HG03558 (cell line): Measurements from ENCODE around the gene OR12D1.
"Not testable (repeated sequence)": the region's sequence is repeated elsewhere in the genome, so short reads cannot be mapped to it uniquely, and the experiment has no call there.

Experiments
- ATAC-seq: cut with Tn5 transposase; IDR thresholded peaks from one replicate; pipeline ENCODE4 v1.9.1; 2021; ENCODE audit warnings: moderate number of reproducible peaks; ENCODE audit not compliant: unreplicated experiment; ENCODE audit errors: extremely low read depth

Gene OR12D1

DNA sequence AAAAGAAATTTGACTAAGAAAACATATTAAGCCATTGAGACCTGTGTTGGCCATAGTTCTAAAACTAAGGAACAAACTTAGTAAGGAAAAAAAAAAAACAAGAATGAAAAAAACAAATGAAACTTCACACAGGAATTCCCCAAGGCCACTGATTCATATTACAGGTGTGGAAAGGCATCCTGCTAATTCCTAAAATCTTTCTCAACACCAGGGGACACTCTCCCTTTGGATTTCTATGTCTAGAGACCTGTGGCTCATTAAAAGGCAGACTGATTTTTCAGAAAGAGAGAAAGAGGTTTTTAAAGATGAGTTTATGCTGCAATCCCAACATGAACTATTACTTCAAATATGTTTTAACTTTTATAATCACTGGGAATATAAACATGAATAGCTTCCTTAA, at the start of gene OR12D1:
OR12D1 (plus strand) TSS at position 341 of the 400 bp plus-strand sequence.
- no peak for ATAC-seq

GRCh38 chr6:29368765-29369164, 46.0 kb upstream of the OR12D1 start, which contains the start of gene OR5V1:
OR5V1 (minus strand) TSS chr6:29368865; CDS start chr6:29356195, 12,670 bp downstream.
- no peak for ATAC-seq

DNA sequence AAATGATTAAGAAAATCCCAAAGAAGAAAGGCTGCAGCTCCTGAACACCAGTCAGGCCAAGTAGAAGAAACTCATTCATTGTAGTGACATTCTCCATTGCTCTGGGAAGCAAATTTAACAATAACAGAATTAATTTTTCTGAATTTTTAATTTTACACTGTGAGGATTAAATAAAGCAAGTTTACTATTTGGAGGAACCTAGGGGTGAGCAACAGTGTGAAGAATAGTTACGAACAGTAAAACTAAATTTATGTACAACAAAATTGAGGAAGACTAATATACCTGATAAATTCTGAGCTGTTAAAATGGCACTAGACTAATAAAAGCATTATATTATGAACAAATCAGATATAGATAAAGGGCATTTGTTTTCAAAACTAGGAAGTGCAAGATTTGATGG, 39.5 kb upstream of the OR12D1 start, which contains the start of gene OR12D3:
OR12D3 (minus strand) TSS at position 101 of the 400 bp plus-strand sequence; CDS start at position 97, 4 bp downstream.
- ATAC-seq = no peak

- ATAC-seq = no peak
Observed at GRCh38 chr6:29376003-29376402, 38.7 kb upstream of the OR12D1 start.

GRCh38 chr6:29388533-29388932, 26.2 kb upstream of the OR12D1 start:
- no peak for ATAC-seq

- ATAC-seq = no peak
Observed at GRCh38 chr6:29395331-29395730, 19.4 kb upstream of the OR12D1 start, which contains the start of gene OR12D2. OR12D2 (plus strand) TSS chr6:29395631; CDS start chr6:29396700, 1,069 bp downstream.

GRCh38 chr6:29399525-29399924, 15.2 kb upstream of the OR12D1 start:
- ATAC-seq = no peak

GRCh38 chr6:29403801-29404200, 10.9 kb upstream of the OR12D1 start:
- ATAC-seq = no peak

DNA sequence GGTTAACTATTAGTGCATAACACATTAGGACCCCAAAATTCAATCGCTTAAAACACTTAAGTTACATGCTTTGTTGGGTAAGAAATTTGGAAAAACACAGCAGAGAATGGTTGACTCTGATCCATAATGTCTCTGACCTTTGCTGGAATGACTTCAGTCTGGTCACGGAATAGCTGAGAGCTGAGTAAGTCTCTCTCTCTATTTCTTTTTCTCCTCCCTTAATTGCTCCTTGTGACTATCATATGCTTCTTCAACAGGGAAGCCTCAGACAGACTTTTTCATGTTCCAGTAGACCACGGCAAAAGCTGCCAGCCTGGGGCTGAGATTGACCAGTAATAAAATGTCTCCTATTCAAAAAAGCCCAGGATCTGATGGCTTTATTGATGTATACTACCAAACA, 4.8 kb downstream of the OR12D1 start:
- no peak for ATAC-seq

DNA sequence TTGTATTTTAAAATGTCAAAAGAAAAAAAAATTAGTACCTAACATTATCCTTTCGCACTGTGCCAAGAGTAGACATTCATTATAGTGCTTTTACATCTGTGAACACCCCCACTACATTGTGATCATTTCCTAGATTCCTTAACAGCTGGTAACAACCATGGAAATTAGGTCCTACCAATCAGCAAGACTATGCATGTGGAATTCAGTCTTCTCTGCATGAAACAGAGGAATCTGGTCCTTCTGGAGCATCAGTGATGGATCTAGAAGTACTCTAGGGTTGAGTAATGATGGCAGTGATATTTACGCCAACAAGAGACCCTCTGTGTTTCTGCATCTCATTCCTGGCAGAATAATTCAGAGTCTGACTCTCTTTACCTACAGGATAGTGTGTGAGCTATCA, 9.4 kb downstream of the OR12D1 start:
- no peak for ATAC-seq

DNA sequence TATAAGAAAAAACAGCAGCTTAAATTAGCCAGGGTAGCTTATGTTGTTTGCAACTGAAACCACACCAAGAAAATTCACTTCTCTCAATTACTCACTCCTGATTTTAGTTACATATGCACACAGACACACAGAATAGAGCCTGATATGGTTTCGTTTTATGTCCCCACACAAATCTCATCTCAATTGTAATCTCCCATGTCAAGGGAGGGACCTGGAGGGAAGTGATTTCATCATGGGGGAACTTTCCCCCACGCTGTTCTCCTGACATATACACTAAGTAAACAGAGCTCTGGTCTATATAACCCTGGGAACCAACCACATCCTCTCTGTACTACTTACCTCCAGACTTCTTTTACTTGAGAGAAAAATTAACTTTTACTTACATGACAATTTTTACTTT, 9.8 kb downstream of the OR12D1 start:
- no peak for ATAC-seq

DNA sequence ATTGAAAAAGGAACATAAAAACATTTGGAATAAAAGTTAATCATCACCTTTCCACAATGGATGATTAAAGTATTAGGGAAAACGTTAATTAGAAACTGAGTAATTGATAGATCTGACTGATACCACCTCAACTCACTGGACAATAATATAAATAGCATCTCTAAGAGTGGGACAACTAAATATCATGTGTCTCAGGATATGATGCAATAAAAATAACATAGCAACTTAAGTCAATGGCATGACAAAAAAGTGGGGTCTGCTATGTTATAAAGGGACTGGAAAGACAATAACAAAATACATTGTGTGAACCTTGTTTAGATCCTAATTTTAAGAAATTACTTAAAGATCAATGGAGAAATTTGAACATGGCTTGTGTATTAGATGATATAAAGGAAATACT, 10.3 kb downstream of the OR12D1 start:
- ATAC-seq = no peak

DNA sequence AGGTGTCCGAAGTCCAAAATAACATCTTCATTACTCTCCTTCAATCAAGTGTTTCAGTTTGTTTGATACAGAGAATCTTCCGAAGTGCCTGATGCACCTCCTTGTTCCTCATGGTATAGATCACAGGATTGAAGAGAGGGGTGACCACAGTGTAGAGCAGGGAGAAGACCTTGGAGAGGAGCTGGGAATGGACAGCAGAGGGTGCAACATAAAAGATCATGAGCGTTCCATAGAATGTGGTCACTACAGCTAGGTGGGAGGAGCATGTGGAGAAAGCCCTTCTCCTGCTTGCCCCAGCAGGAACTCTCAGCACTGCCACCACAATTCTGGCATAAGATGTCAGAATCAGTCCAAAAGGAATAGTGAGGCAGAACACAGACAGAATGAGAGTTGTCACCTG, 11.9 kb downstream of the OR12D1 start:
- ATAC-seq = no peak

- not testable (repeated sequence) for ATAC-seq
Observed at GRCh38 chr6:29436730-29437129, 22.0 kb downstream of the OR12D1 start.

DNA sequence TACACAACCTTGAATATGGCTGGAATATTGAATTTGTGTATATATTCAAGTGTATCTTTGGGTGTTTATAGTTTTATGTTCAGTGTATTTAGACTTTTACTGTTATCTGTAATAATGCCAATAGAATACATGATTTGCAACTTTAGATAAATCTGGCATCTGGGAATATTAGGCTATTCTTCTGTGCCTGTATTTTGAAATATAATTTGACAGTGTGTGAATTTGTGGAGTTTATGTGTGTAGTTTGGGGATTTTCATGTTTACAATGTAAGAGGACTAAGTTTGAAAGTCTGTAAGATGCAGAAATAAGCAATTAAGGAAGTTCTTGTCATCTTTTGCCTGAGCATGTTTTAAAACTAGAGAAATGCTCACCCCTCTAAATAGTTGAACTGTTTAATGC, 24.3 kb downstream of the OR12D1 start, which contains the start of gene OR10C1:
OR10C1 (plus strand) TSS at position 301 of the 400 bp plus-strand sequence. CDS start 710 bp downstream, outside the sequence.
- ATAC-seq = no peak

GRCh38 chr6:29442719-29443118, 28.0 kb downstream of the OR12D1 start:
- no peak for ATAC-seq

- not testable (repeated sequence) for ATAC-seq
Observed at GRCh38 chr6:29444031-29444430, 29.3 kb downstream of the OR12D1 start.

GRCh38 chr6:29447670-29448069, 32.9 kb downstream of the OR12D1 start:
- no peak for ATAC-seq

- no peak for ATAC-seq
Observed at GRCh38 chr6:29451471-29452193, 36.9 kb downstream of the OR12D1 start.

DNA sequence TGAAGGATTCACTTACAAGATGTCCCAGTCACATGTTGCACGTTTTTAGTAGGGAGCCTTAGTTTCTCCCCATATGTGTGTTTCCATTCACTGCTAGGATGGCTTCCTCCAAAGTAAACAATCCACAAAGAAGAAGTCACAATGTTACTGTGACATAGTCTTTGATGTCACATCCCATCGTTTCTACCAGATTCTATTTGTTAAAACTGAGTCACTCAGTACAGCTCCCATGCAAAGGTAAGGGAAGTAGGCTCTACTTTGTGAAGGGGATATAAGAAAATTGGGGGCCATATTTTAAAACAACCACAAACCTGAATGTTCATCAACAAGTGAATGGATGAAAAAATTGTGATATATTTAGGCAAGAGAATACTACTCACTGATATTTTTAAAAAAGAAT, 42.2 kb downstream of the OR12D1 start, which contains the start of the genes OR11A1 and OR2H1:
OR11A1 (minus strand) TSS at position 101 of the 400 bp plus-strand sequence. CDS start 29,430 bp downstream, outside the sequence.
OR2H1 (plus strand) TSS at position 185 of the 400 bp plus-strand sequence. CDS start 4,615 bp downstream, outside the sequence.
- ATAC-seq = no peak

DNA sequence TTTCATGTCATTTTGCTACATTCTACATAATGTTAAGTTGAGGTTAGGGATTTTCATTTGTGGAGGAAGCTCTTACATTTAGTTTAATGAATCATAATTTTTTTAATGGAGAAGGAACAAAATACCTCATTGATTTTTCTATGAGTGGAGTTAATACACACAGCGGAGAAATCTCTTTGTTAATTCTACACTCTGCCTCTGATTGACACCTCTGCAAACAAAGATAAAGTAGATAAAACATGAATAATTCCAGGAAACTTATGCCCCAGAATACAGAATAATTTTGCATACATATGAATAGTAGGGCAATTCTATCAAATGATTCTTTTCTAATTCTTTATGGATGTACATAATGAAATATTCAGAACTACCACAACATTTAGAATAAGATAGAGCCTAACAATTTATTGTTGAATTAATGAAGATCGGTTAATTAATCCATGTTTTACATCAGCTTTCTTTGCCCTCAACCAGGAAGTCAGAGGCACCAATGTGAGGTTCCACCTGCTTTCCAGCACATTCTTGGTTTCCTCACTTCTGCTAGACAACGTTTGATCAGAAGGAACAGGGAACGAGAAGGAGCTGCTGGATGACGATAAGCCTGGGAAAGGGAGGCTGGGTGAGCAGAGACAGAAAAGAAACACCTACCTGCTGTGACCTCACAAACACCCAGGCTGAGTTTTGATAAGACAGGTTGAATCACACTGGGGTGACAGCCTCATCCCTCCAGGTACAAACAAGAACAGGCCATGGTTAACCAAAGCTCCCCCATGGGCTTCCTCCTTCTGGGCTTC, 46.5 kb downstream of the OR12D1 start:
- no peak for ATAC-seq
